Esophagus squamous epithelium (tissue), 4 donors: ENCODE measurements around the gene IGSF9B.

Experiments used
- CTCF ChIP-seq, 6 experiments: fragments of 450-650 bp in 4 of 6; fragments of 200-600 bp in 2 of 6; sonication (generic) in 2 of 6; IDR thresholded peaks; one replicate each; pipeline ENCODE4 v1.5.1; 2016 to 2019; ENCODE audit warnings: antibody characterized with exemption in 6 of 6, mild to moderate bottlenecking in 4 of 6, moderate library complexity in 4 of 6
- POLR2A ChIP-seq, 4 donors: fragments of 450-650 bp; IDR thresholded peaks; one replicate each; pipeline ENCODE4 v1.6.1; 2017; ENCODE audit warnings: antibody characterized with exemption in 4 of 4, mild to moderate bottlenecking in 4 of 4, moderate library complexity in 3 of 4

- TF ChIP-seq POLR2A (IDR thresholded peaks at IDR 0.05) (no peak), CTCF (IDR thresholded peaks at IDR 0.05) (no peak)
Observed at GRCh38 chr11:133985981-133986944, 29.5 kb upstream of the IGSF9B start.
